A549 (cell line): Measurements from ENCODE around the gene SPDL1.

Source experiments
- RNF2 ChIP-seq: fragments of 200-600 bp; sonication (generic); IDR thresholded peaks from 2 replicates; pipeline ENCODE4 v1.6.1; 2016; ENCODE audit warnings: low read depth, mild to moderate bottlenecking, antibody characterized with exemption, moderate library complexity, borderline replicate concordance
- USF2 ChIP-seq: fragments of 450-650 bp; IDR thresholded peaks from 2 replicates; pipeline ENCODE4 v1.6.1; 2014; ENCODE audit warnings: antibody characterized with exemption

DNA sequence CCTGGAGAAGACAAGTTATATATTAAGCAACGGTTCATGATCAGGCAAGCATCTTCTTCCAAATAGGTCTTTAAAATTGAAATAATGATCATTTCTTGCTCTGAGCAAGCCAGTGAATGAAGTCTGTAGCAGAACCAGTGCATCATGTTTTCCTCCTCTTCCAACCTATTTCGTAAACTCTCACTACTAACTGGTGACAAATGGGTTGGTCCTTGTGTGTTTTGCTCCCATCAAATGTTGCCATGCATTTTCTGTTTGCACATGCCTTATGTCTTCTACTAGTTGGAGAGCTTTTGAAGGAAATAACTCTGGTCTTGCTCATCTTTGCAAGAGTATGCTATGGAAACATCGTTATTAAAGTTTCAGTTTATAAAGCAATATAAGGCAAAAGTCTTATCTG is 37.2 kb upstream of the SPDL1 start:
- TF ChIP-seq USF2 (no peak), RNF2 (no peak)
